ENCODE data around the gene NOL6. TPM values are rescaled to one million over a fixed set of nuclear protein-coding genes. Genes with fewer than 3 reads are reported as not detected.

NOL6 gene
- total and polyA plus RNA-seq, 2 experiments from 2014 or later = 25.0 to 58.4 TPM

DNA sequence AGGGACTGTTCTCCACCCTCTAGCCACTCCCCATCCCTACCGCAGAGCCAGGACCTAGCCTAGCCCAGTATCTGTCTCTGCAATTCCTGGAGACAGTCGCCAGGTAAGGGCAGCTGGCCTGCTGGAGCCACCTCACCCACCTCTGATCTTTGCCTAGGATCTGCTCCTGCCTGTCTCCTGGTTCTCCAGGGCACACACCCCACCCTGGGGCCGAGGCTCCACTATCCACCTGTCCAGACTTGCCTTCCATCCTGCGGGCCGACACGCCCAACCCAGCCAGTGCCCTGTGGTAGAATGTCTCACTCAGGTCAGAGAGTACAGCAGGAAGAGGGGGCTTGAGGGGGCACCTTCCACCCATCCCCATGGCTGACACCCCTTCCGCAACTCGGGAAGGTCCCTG lies 55.6 kb downstream of the NOL6 start:
- peaks cover 3% of the 10 kb centered on the region; the same call in 2 of the 3 replicates for H3K9me3 Mint-ChIP-seq
- H3K4me3 Mint-ChIP-seq = no peak overlapping the region
- H3K36me3 Mint-ChIP-seq (ENCODE audit: low read depth) = no peaks in the 10 kb centered on the region
- H3K36me3 ChIP-seq (ENCODE audit: insufficient read depth) = no peaks in the 10 kb centered on the region
- no peak overlapping the region for H3K4me3 ChIP-seq
- H3K27me3 ChIP-seq (ENCODE audit: insufficient read depth) = no peaks in the 10 kb centered on the region
- H3F3A ChIP-seq (replicated peaks; ENCODE audit: low read depth) = no peaks in the 10 kb centered on the region
- TF ChIP-seq CTCF (conservative IDR thresholded peaks at IDR 0.05; ENCODE audit: low read depth in 2 of 2) = no peak
- TF ChIP-seq ZNF331 (CRISPR knock-in tag; IDR thresholded peaks at IDR 0.05; ENCODE audit: low read depth) = no peak
- TF ChIP-seq REST (IDR thresholded peaks at IDR 0.05; ENCODE audit: unreplicated experiment) = no peak
- no peak for TF ChIP-seq EZH2 (IDR thresholded peaks at IDR 0.05; ENCODE audit: low read depth, unreplicated experiment)
- TF ChIP-seq, protein P1, sequence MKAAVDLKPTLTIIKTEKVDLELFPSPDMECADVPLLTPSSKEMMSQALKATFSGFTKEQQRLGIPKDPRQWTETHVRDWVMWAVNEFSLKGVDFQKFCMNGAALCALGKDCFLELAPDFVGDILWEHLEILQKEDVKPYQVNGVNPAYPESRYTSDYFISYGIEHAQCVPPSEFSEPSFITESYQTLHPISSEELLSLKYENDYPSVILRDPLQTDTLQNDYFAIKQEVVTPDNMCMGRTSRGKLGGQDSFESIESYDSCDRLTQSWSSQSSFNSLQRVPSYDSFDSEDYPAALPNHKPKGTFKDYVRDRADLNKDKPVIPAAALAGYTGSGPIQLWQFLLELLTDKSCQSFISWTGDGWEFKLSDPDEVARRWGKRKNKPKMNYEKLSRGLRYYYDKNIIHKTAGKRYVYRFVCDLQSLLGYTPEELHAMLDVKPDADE (IDR thresholded peaks at IDR 0.05) = no peak
- TF ChIP-seq STAT1 (IDR thresholded peaks at IDR 0.05; ENCODE audit: unreplicated experiment) = no peak
- TF ChIP-seq NANOG (IDR thresholded peaks at IDR 0.05; ENCODE audit: borderline replicate concordance) = no peak
- no peak for TF ChIP-seq ZNF462 (CRISPR knock-in tag; IDR thresholded peaks at IDR 0.05)
- no peak for TF ChIP-seq CREB1 (CRISPR knock-in tag; IDR thresholded peaks at IDR 0.05; ENCODE audit: low read depth)
- TF ChIP-seq ZNF114 (CRISPR knock-in tag; IDR thresholded peaks at IDR 0.05) = no peak
- no peak for TF ChIP-seq EZH2phosphoT487 (IDR thresholded peaks at IDR 0.05; ENCODE audit: unreplicated experiment)
- no peak for TF ChIP-seq POLR2AphosphoS5 (IDR thresholded peaks at IDR 0.05; ENCODE audit: low read depth)
- TF ChIP-seq JUNB (IDR thresholded peaks at IDR 0.05; ENCODE audit: unreplicated experiment) = no peak
- no peaks in the 10 kb centered on the region for H3K9me2 ChIP-seq (ENCODE audit: insufficient read depth)
- H3K4me1 ChIP-seq (ENCODE audit: insufficient read depth) = no peaks in the 10 kb centered on the region
- no peak for DNase-seq (ENCODE audit: low spot score)
- H3K79me2 ChIP-seq (replicated peaks; ENCODE audit: insufficient read depth) = no peaks in the 10 kb centered on the region
- H3K4me1 Mint-ChIP-seq = peaks cover 6% of the 10 kb centered on the region
- H3K27ac Mint-ChIP-seq = no peak overlapping the region
- H3K27ac ChIP-seq (ENCODE audit: low read depth) = no peak overlapping the region
- H4K20me1 ChIP-seq (replicated peaks; ENCODE audit: insufficient read depth) = no peaks in the 10 kb centered on the region
- no peak overlapping the region for H3K4me2 ChIP-seq
- H3K27me3 Mint-ChIP-seq (ENCODE audit: insufficient read depth, low read depth, poor library complexity) = peaks cover 5% of the 10 kb centered on the region
- no peak overlapping the region for H2AFZ ChIP-seq
- ATAC-seq = no peak

Data from GM23338 (cell line).